Measurements from ENCODE around the gene SMIM27.

DNA sequence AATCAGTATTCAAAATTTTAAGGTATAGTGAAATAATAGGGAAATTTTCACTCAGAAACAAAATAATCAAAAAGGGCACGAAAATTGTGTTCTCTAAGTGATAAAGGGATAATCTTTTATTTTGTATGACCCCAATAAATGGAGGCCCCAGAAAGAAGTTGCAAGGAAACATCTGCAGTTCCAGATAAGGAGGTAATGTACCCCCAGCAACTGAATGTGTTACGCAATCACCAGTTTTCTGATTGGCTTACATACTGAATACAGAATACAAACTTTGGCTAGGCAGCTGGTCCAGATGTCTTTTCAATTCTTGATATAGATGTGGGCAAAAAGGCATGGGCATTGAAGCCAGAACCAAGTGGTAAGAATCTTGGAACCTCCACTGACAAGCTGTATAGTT, 2.0 kb downstream of the SMIM27 start:
- TF ChIP-seq, protein P1, sequence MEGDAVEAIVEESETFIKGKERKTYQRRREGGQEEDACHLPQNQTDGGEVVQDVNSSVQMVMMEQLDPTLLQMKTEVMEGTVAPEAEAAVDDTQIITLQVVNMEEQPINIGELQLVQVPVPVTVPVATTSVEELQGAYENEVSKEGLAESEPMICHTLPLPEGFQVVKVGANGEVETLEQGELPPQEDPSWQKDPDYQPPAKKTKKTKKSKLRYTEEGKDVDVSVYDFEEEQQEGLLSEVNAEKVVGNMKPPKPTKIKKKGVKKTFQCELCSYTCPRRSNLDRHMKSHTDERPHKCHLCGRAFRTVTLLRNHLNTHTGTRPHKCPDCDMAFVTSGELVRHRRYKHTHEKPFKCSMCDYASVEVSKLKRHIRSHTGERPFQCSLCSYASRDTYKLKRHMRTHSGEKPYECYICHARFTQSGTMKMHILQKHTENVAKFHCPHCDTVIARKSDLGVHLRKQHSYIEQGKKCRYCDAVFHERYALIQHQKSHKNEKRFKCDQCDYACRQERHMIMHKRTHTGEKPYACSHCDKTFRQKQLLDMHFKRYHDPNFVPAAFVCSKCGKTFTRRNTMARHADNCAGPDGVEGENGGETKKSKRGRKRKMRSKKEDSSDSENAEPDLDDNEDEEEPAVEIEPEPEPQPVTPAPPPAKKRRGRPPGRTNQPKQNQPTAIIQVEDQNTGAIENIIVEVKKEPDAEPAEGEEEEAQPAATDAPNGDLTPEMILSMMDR (IDR thresholded peaks at IDR 0.05; ENCODE audit: poor library complexity, severe bottlenecking), result no peak
- TF ChIP-seq TAF1 (IDR thresholded peaks at IDR 0.05; ENCODE audit: low read depth), result no peak

Data from neural cell (in vitro differentiated cells).